Activated CD4-positive, alpha-beta memory T cell treated with anti-CD3 and anti-CD28 coated beads, Interleukin-2, amount 10 ng/mL, durations not matched to agents 7 days and 5 days (primary cell): ENCODE measurements around the gene CENPP. TPM values are rescaled to one million over a fixed set of nuclear protein-coding genes. Genes with fewer than 3 reads are reported as not detected.

ENCODE experiments used
- CTCF ChIA-PET: fragments of 350-600 bp; sonication (Branson Sonifier 250); formaldehyde crosslinking; loops from one replicate; lab custom pipeline; 2021; ENCODE audit warnings: antibody characterized with exemption, inconsistent platforms; lab: Charles Lee
- POLR2A ChIA-PET: fragments of 350-600 bp; sonication (Branson Sonifier 250); formaldehyde crosslinking; loops from one replicate; lab custom pipeline; 2021; ENCODE audit warnings: antibody characterized with exemption; lab: Charles Lee
- DNase-seq: peaks from one replicate; pipeline ENCODE4 v3.0.0-alpha.2; 2020
- H3K27ac Mint-ChIP-seq: one replicate; pipeline ENCODE4 v1.8.0; 2021; ENCODE audit warnings: mild to moderate bottlenecking, mixed read lengths
- H3K27me3 Mint-ChIP-seq: one replicate; pipeline ENCODE4 v1.8.0; 2021; ENCODE audit warnings: mixed read lengths
- H3K36me3 Mint-ChIP-seq: one replicate; pipeline ENCODE4 v1.8.0; 2021; ENCODE audit warnings: low read depth, mixed read lengths
- H3K4me1 Mint-ChIP-seq: one replicate; pipeline ENCODE4 v1.8.0; 2021; ENCODE audit warnings: mixed read lengths
- H3K4me3 Mint-ChIP-seq: one replicate; pipeline ENCODE4 v1.8.0; 2021; ENCODE audit warnings: mild to moderate bottlenecking, mixed read lengths
- H3K9me3 Mint-ChIP-seq: one replicate; pipeline ENCODE4 v1.8.0; 2021; ENCODE audit warnings: mixed read lengths
- total RNA-seq, 2 experiments: library from RNA; stranded (reverse); gene quantifications; one replicate each; pipeline ENCODE4 v1.2.3, GENCODE V29; 2021

CENPP gene
- total RNA-seq, 2 experiments from 2014 or later = 18.8 to 22.0 TPM

GRCh38 chr9:92439921-92440750 is 114.4 kb downstream of the CENPP start:
- ChIA-PET CTCF (interaction anchor here (1.0 to 3.3 kb wide), 3 partner anchors 16 to 302 kb away, joined by 3 to 13 read pairs (median 6); no protein-coding TSS in a partner anchor), POLR2A (interaction anchor here (1.3 kb wide), 1 partner anchor 114 kb away, joined by 3 read pairs; the partner anchor contains the start of gene CENPP)
- peak overlapping the region; percentile 44 for H3K27ac Mint-ChIP-seq
- no peaks in the 10 kb centered on the region for H3K9me3 Mint-ChIP-seq
- peaks cover 18% of the 10 kb centered on the region for H3K4me1 Mint-ChIP-seq
- no peaks in the 10 kb centered on the region for H3K36me3 Mint-ChIP-seq
- DNase-seq = no peak
- no peaks in the 10 kb centered on the region for H3K27me3 Mint-ChIP-seq
- peak overlapping the region; percentile 52 for H3K4me3 Mint-ChIP-seq

- peaks cover 18% of the 10 kb centered on the region for H3K4me1 Mint-ChIP-seq
- peak overlapping the region; percentile 44 for H3K27ac Mint-ChIP-seq
- H3K4me3 Mint-ChIP-seq = peak overlapping the region; percentile 52
- no peaks in the 10 kb centered on the region for H3K27me3 Mint-ChIP-seq
- ChIA-PET POLR2A (interaction anchor here (1.3 kb wide), 1 partner anchor 115 kb away, joined by 3 read pairs; the partner anchor contains the start of gene CENPP), CTCF (interaction anchor here (3.3 kb wide), 1 partner anchor 300 kb away, joined by 13 read pairs; no protein-coding TSS in a partner anchor)
- H3K36me3 Mint-ChIP-seq = no peaks in the 10 kb centered on the region
- no peaks in the 10 kb centered on the region for H3K9me3 Mint-ChIP-seq
- no peak for DNase-seq
These were observed 114.9 kb downstream of the CENPP start for GRCh38 chr9:92440751-92441046.

- no peaks in the 10 kb centered on the region for H3K27me3 Mint-ChIP-seq
- H3K27ac Mint-ChIP-seq = no peak overlapping the region
- POLR2A ChIA-PET = no interaction called here
- H3K4me1 Mint-ChIP-seq = peaks cover 14% of the 10 kb centered on the region
- no peaks in the 10 kb centered on the region for H3K36me3 Mint-ChIP-seq
- DNase-seq = no peak
- CTCF ChIA-PET = interaction anchor here (1.0 kb wide), 1 partner anchor 10 kb away, joined by 3 read pairs; no protein-coding TSS in a partner anchor
- no peak overlapping the region for H3K4me3 Mint-ChIP-seq
- H3K9me3 Mint-ChIP-seq = peaks cover 2% of the 10 kb centered on the region
These were observed 119.1 kb downstream of the CENPP start for GRCh38 chr9:92444841-92445240.

GRCh38 chr9:92446536-92446935 is 120.8 kb downstream of the CENPP start:
- POLR2A ChIA-PET = no interaction called here
- CTCF ChIA-PET = no interaction called here
- H3K9me3 Mint-ChIP-seq = peaks cover 2% of the 10 kb centered on the region
- DNase-seq = no peak
- H3K4me3 Mint-ChIP-seq = no peak overlapping the region
- H3K4me1 Mint-ChIP-seq = no peaks in the 10 kb centered on the region
- H3K27me3 Mint-ChIP-seq = no peaks in the 10 kb centered on the region
- H3K36me3 Mint-ChIP-seq = no peaks in the 10 kb centered on the region
- H3K27ac Mint-ChIP-seq = no peak overlapping the region

- H3K4me3 Mint-ChIP-seq = no peak overlapping the region
- ChIA-PET CTCF (interaction anchor here (0.7 to 1.7 kb wide), 3 partner anchors 11 to 127 kb away, joined by 3 to 6 read pairs (median 3); no protein-coding TSS in a partner anchor), POLR2A (no interaction called here)
- H3K27me3 Mint-ChIP-seq = no peaks in the 10 kb centered on the region
- no peaks in the 10 kb centered on the region for H3K36me3 Mint-ChIP-seq
- no peak overlapping the region for H3K27ac Mint-ChIP-seq
- no peak for DNase-seq
- no peaks in the 10 kb centered on the region for H3K9me3 Mint-ChIP-seq
- H3K4me1 Mint-ChIP-seq = no peaks in the 10 kb centered on the region
These were observed 129.5 kb downstream of the CENPP start for GRCh38 chr9:92455217-92455616.

- ChIA-PET CTCF (no interaction called here), POLR2A (no interaction called here)
- Mint-ChIP-seq H3K36me3 (no peaks in the 10 kb centered on the region), H3K4me1 (no peaks in the 10 kb centered on the region), H3K27ac (no peak overlapping the region), H3K4me3 (no peak overlapping the region), H3K27me3 (no peaks in the 10 kb centered on the region), H3K9me3 (no peaks in the 10 kb centered on the region)
- no peak for DNase-seq
These were observed 131.8 kb downstream of the CENPP start for GRCh38 chr9:92457576-92457975.

GRCh38 chr9:92463387-92463786 is 137.6 kb downstream of the CENPP start:
- ChIA-PET POLR2A (interaction anchor here (0.6 kb wide), 1 partner anchor 1719 kb away, joined by 4 read pairs; no protein-coding TSS in a partner anchor), CTCF (no interaction called here)
- no peaks in the 10 kb centered on the region for H3K36me3 Mint-ChIP-seq
- no peak overlapping the region for H3K4me3 Mint-ChIP-seq
- DNase-seq = no peak
- H3K27ac Mint-ChIP-seq = no peak overlapping the region
- H3K4me1 Mint-ChIP-seq = peaks cover 7% of the 10 kb centered on the region
- H3K27me3 Mint-ChIP-seq = no peaks in the 10 kb centered on the region
- H3K9me3 Mint-ChIP-seq = no peaks in the 10 kb centered on the region

GRCh38 chr9:92463984-92464383 is 138.2 kb downstream of the CENPP start:
- no peak for DNase-seq
- H3K4me3 Mint-ChIP-seq = no peak overlapping the region
- no peak overlapping the region for H3K27ac Mint-ChIP-seq
- H3K36me3 Mint-ChIP-seq = no peaks in the 10 kb centered on the region
- POLR2A ChIA-PET = interaction anchor here (0.6 kb wide), 1 partner anchor 1718 kb away, joined by 4 read pairs; no protein-coding TSS in a partner anchor
- CTCF ChIA-PET = no interaction called here
- peaks cover 7% of the 10 kb centered on the region for H3K4me1 Mint-ChIP-seq
- no peaks in the 10 kb centered on the region for H3K9me3 Mint-ChIP-seq
- no peaks in the 10 kb centered on the region for H3K27me3 Mint-ChIP-seq

GRCh38 chr9:92467041-92467440 is 141.3 kb downstream of the CENPP start:
- ChIA-PET POLR2A (no interaction called here), CTCF (no interaction called here)
- no peaks in the 10 kb centered on the region for H3K27me3 Mint-ChIP-seq
- no peak for DNase-seq
- no peak overlapping the region for H3K4me3 Mint-ChIP-seq
- no peaks in the 10 kb centered on the region for H3K36me3 Mint-ChIP-seq
- peaks cover 7% of the 10 kb centered on the region for H3K4me1 Mint-ChIP-seq
- H3K9me3 Mint-ChIP-seq = no peaks in the 10 kb centered on the region
- no peak overlapping the region for H3K27ac Mint-ChIP-seq

GRCh38 chr9:92467511-92467910 is 141.8 kb downstream of the CENPP start:
- ChIA-PET POLR2A (no interaction called here), CTCF (no interaction called here)
- peaks cover 7% of the 10 kb centered on the region for H3K4me1 Mint-ChIP-seq
- no peak for DNase-seq
- H3K27ac Mint-ChIP-seq = no peak overlapping the region
- H3K4me3 Mint-ChIP-seq = no peak overlapping the region
- no peaks in the 10 kb centered on the region for H3K27me3 Mint-ChIP-seq
- no peaks in the 10 kb centered on the region for H3K36me3 Mint-ChIP-seq
- H3K9me3 Mint-ChIP-seq = no peaks in the 10 kb centered on the region

- ChIA-PET CTCF (no interaction called here), POLR2A (no interaction called here)
- H3K9me3 Mint-ChIP-seq = no peaks in the 10 kb centered on the region
- peaks cover 7% of the 10 kb centered on the region for H3K4me1 Mint-ChIP-seq
- H3K27me3 Mint-ChIP-seq = no peaks in the 10 kb centered on the region
- H3K36me3 Mint-ChIP-seq = no peaks in the 10 kb centered on the region
- H3K27ac Mint-ChIP-seq = no peak overlapping the region
- no peak for DNase-seq
- no peak overlapping the region for H3K4me3 Mint-ChIP-seq
These were observed 142.5 kb downstream of the CENPP start for GRCh38 chr9:92468206-92468605.

- Mint-ChIP-seq H3K9me3 (no peaks in the 10 kb centered on the region), H3K4me1 (no peaks in the 10 kb centered on the region), H3K4me3 (no peak overlapping the region), H3K27me3 (no peaks in the 10 kb centered on the region), H3K36me3 (no peaks in the 10 kb centered on the region), H3K27ac (no peak overlapping the region)
- CTCF ChIA-PET = no interaction called here
- POLR2A ChIA-PET = no interaction called here
- DNase-seq = no peak
These were observed 148.8 kb downstream of the CENPP start for GRCh38 chr9:92474587-92474986.

GRCh38 chr9:92476962-92477361 is 151.2 kb downstream of the CENPP start:
- no peaks in the 10 kb centered on the region for H3K9me3 Mint-ChIP-seq
- POLR2A ChIA-PET = no interaction called here
- DNase-seq = no peak
- CTCF ChIA-PET = interaction anchor here (0.9 kb wide), 1 partner anchor 20 kb away, joined by 3 read pairs; no protein-coding TSS in a partner anchor
- no peaks in the 10 kb centered on the region for H3K27me3 Mint-ChIP-seq
- peaks cover 8% of the 10 kb centered on the region for H3K4me1 Mint-ChIP-seq
- no peak overlapping the region for H3K27ac Mint-ChIP-seq
- no peak overlapping the region for H3K4me3 Mint-ChIP-seq
- no peaks in the 10 kb centered on the region for H3K36me3 Mint-ChIP-seq
